ENCODE measurements around the gene LRMDA.
"Not testable (repeated sequence)": the region's sequence is repeated elsewhere in the genome, so short reads cannot be mapped to it uniquely, and the experiment has no call there.

LRMDA gene

GRCh38 chr10:76136961-76137360, 705.5 kb downstream of the LRMDA start:
- DNase-seq (ENCODE audit: low spot score): no peak
- TF ChIP-seq CTCF (IDR thresholded peaks at IDR 0.05): no peak
- H3K27ac ChIP-seq: no peak overlapping the region
- H3K4me3 ChIP-seq: no peak overlapping the region

GRCh38 chr10:76138286-76138685, 706.9 kb downstream of the LRMDA start:
- TF ChIP-seq CTCF (IDR thresholded peaks at IDR 0.05): no peak
- no peak overlapping the region for H3K4me3 ChIP-seq
- DNase-seq (ENCODE audit: low spot score): no peak
- H3K27ac ChIP-seq: no peak overlapping the region

GRCh38 chr10:76138906-76139305, 707.5 kb downstream of the LRMDA start:
- H3K4me3 ChIP-seq: no peak overlapping the region
- no peak for TF ChIP-seq CTCF (IDR thresholded peaks at IDR 0.05)
- no peak for DNase-seq (ENCODE audit: low spot score)
- no peak overlapping the region for H3K27ac ChIP-seq

GRCh38 chr10:76139431-76139830, 708.0 kb downstream of the LRMDA start:
- no peak for TF ChIP-seq CTCF (IDR thresholded peaks at IDR 0.05)

GRCh38 chr10:76141376-76141775, 710.0 kb downstream of the LRMDA start:
- Histone ChIP-seq H3K4me3 (no peak overlapping the region), H3K27ac (no peak overlapping the region)
- TF ChIP-seq CTCF (IDR thresholded peaks at IDR 0.05): no peak
- no peak for DNase-seq (ENCODE audit: low spot score)

More at GRCh38 chr10:76139431-76139830, 708.0 kb downstream of the LRMDA start:
- H3K27ac ChIP-seq: no peak overlapping the region
- H3K4me3 ChIP-seq: no peak overlapping the region
- DNase-seq (ENCODE audit: low spot score): no peak

- H3K27ac ChIP-seq; DNase-seq (ENCODE audit: low spot score); H3K4me3 ChIP-seq: not testable (repeated sequence)
Observed at GRCh38 chr10:76148217-76148616, 716.8 kb downstream of the LRMDA start.

GRCh38 chr10:76149182-76149581, 717.8 kb downstream of the LRMDA start:
- no peak overlapping the region for H3K27ac ChIP-seq
- H3K4me3 ChIP-seq: no peak overlapping the region
- no peak for DNase-seq (ENCODE audit: low spot score)
- TF ChIP-seq CTCF (IDR thresholded peaks at IDR 0.05): no peak

- no peak overlapping the region for H3K4me3 ChIP-seq
- no peak for DNase-seq (ENCODE audit: low spot score)
- H3K27ac ChIP-seq: no peak overlapping the region
- no peak for TF ChIP-seq CTCF (IDR thresholded peaks at IDR 0.05)
Observed at GRCh38 chr10:76149602-76150138, 718.2 kb downstream of the LRMDA start.

Measured in coronary artery (tissue), 2 donors.